Large intestine (tissue), 3 donors: Measurements from ENCODE around the gene GPNMB. TPM values are rescaled to one million over a fixed set of nuclear protein-coding genes. Genes with fewer than 3 reads are reported as not detected.
"Not testable (repeated sequence)": the region's sequence is repeated elsewhere in the genome, so short reads cannot be mapped to it uniquely, and the experiment has no call there.

Experiments
- DNase-seq, 2 donors: peaks; one replicate each; pipeline versions ENCODE4 v3.0.0 to v3.0.0-alpha.2; 2013
- H3K27ac ChIP-seq: one replicate; pipeline ENCODE4 v1.5.1; 2013; ENCODE audit warnings: low read length
- H3K27me3 ChIP-seq: 2 replicates; pipeline ENCODE4 v1.6.1; 2013; ENCODE audit warnings: low read length; ENCODE audit not compliant: control insufficient read depth, insufficient read depth
- H3K36me3 ChIP-seq: 2 replicates; pipeline ENCODE4 v1.6.1; 2013; ENCODE audit warnings: low read length; ENCODE audit not compliant: control insufficient read depth, insufficient read depth
- H3K4me1 ChIP-seq: one replicate; pipeline ENCODE4 v1.6.1; 2013; ENCODE audit warnings: low read length; ENCODE audit not compliant: control insufficient read depth, insufficient read depth
- H3K4me3 ChIP-seq: one replicate; pipeline ENCODE4 v1.5.1; 2013; ENCODE audit warnings: low read length
- H3K9me3 ChIP-seq: one replicate; pipeline ENCODE4 v1.6.1; 2013; ENCODE audit warnings: mild to moderate bottlenecking, low read depth, low read length, moderate library complexity; ENCODE audit not compliant: control insufficient read depth
- WGBS: methylation state at CpG from one replicate; pipeline ENCODE4 v1.1.5; 2013; ENCODE audit warnings: low lambda C conversion rate; ENCODE audit not compliant: insufficient coverage; 5-methylcytosine and 5-hydroxymethylcytosine counted together
- polyA plus RNA-seq: library from polyadenylated mRNA; unstranded; fragments of 120-200 nt; gene quantifications from one replicate; pipeline ENCODE4 v1.2.1, GENCODE V29; 2013

The GPNMB gene
- polyA plus RNA-seq, 1 donor = 6.0 TPM

DNA sequence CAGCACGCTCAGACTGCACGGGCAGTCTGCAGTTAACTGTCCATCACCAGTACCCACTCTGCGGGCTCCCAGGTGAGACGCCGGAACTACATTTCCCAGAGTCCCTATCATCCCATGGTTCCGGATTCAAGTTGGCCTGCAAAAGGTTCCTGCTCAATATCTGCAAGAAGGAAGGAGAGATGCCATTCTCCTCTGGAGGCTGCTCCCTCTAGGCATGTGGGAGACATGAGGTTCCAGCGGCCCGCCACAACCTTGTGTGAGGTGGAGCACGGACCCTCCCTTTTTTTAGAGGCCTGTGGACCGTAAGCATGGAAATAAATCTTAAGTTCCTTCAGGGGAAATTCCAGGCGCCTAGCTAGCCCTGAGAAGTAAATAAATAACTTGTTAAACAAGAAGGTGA lies 35.0 kb upstream of the GPNMB start:
- Histone ChIP-seq H3K4me3 (no peak overlapping the region), H3K27ac (no peak overlapping the region), H3K9me3 (no peaks in the 10 kb centered on the region), H3K36me3 (no peaks in the 10 kb centered on the region), H3K4me1 (peaks cover 7% of the 10 kb centered on the region), H3K27me3 (no peaks in the 10 kb centered on the region)
- DNase-seq = no peak
- no CpG with 5 or more reads among the region's 11 CpGs for WGBS

DNA sequence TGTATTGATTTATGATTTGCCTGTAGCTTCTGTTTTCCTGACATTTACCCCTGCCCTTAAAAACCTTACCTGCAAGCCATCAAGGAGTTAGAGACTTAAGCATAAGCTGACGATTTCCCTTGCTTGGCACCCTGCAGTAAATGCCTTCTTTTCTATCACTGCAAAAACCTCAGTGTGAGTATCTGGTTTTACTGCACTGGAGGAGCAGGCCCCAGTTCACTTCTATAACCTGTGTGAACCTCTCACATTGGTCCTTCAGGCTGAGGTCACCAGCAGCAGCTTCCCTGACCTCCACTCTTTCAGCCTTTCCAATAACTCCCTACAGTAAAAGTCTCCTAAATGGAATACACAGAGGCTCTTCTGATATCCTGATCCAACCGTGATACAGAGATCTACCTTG lies 34.2 kb upstream of the GPNMB start:
- H3K27ac ChIP-seq = no peak overlapping the region
- no CpG with 5 or more reads among the region's 2 CpGs for WGBS
- no peak overlapping the region for H3K4me3 ChIP-seq
- H3K9me3 ChIP-seq = no peaks in the 10 kb centered on the region
- H3K4me1 ChIP-seq = peaks cover 5% of the 10 kb centered on the region
- no peak for DNase-seq
- H3K36me3 ChIP-seq = no peaks in the 10 kb centered on the region
- no peaks in the 10 kb centered on the region for H3K27me3 ChIP-seq

DNA sequence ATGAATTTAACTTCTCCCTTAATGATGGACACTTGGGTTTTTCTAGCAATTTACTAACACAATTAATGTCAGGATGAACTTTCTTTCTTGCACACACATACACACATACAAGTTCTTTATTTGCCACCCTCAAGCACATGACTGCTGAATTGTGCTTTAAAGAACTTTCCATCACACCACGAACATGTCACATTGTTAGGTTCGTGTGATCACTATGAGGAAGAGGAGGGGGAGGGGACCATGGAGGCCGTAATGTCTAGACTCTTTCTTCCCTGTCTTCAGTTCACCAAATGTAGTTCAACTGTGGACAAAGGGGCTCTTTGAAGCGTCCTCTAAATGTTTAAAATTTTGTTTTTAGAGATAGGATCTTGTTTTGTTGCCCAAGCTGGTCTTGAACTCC lies 33.7 kb upstream of the GPNMB start:
- Histone ChIP-seq H3K9me3 (no peaks in the 10 kb centered on the region), H3K4me1 (peaks cover 5% of the 10 kb centered on the region), H3K27me3 (no peaks in the 10 kb centered on the region), H3K4me3 (no peak overlapping the region), H3K36me3 (no peaks in the 10 kb centered on the region), H3K27ac (no peak overlapping the region)
- 80% methylated on average over 1 of the region's 4 CpGs for WGBS
- no peak for DNase-seq

DNA sequence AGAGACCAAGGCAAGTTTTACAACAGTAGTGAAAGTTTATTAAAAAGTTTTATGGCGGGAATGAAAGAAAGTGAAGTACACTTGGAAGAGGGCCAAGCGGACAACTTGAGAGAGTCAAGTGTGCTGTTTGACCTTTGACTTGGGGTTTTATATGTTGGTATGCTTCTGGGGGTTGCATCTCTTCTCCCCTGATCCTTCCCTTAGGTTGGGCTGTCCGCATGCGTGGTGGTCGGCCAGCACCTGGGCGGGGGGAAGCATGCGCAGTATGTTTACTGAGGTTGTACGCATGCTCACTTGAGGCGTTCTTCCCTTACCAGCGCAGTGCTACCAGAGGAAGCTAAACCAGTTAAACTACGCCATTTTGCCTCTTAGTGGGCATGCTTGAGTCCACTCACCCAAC lies 32.8 kb upstream of the GPNMB start:
- DNase-seq = no peak
- H3K27ac ChIP-seq = no peak overlapping the region
- H3K9me3 ChIP-seq = no peaks in the 10 kb centered on the region
- WGBS = 100% methylated on average over 2 of the region's 11 CpGs
- H3K27me3 ChIP-seq = no peaks in the 10 kb centered on the region
- H3K4me1 ChIP-seq = peaks cover 5% of the 10 kb centered on the region
- no peak overlapping the region for H3K4me3 ChIP-seq
- no peaks in the 10 kb centered on the region for H3K36me3 ChIP-seq

DNA sequence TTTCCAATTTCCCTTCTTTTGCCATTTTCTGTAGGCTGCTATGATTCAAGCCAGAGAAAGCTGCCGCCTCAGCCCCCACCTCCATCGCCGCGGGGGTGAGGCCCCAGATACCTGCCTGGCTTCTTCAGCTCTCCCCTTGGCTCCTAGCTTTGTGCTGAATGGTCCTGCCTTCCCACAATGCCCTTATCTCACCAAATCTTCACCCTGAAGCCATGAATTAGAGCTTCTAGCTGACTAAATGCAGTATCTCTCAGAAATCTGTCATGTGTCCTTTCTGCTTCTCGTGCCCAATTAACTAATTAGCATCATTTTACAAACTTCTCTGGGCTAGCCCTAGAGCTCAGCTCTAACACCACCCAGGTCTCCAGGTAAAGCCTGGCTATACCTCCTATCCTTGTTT lies 32.2 kb upstream of the GPNMB start:
- Histone ChIP-seq H3K4me1 (peaks cover 5% of the 10 kb centered on the region), H3K9me3 (no peaks in the 10 kb centered on the region), H3K27ac (no peak overlapping the region), H3K4me3 (no peak overlapping the region), H3K36me3 (no peaks in the 10 kb centered on the region), H3K27me3 (no peaks in the 10 kb centered on the region)
- WGBS = no CpG with 5 or more reads among the region's 5 CpGs
- DNase-seq = no peak

DNA sequence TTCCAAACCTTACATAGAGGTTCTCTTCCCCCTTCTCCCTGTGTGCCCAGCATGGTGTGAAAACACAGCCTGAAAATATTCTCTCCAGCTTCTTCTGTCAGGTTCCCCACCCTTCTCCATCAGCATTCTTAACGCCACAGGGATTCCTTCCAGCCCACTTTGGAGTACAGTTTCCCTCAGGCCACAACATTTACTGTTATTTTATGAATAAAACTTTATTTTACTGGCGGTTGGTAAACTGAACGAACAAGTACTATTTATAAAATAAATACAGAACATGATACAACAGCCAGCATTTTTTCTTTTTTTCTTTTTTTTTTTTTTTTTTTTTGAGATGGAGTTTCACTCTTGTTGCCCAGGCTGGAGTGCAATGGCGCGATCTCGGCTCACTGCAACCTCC lies 31.6 kb upstream of the GPNMB start:
- Histone ChIP-seq H3K4me3 (no peak overlapping the region), H3K27me3 (no peaks in the 10 kb centered on the region), H3K27ac (no peak overlapping the region), H3K36me3 (no peaks in the 10 kb centered on the region), H3K9me3 (no peaks in the 10 kb centered on the region), H3K4me1 (peaks cover 5% of the 10 kb centered on the region)
- WGBS = 71% methylated on average over 1 of the region's 6 CpGs
- DNase-seq = no peak

DNA sequence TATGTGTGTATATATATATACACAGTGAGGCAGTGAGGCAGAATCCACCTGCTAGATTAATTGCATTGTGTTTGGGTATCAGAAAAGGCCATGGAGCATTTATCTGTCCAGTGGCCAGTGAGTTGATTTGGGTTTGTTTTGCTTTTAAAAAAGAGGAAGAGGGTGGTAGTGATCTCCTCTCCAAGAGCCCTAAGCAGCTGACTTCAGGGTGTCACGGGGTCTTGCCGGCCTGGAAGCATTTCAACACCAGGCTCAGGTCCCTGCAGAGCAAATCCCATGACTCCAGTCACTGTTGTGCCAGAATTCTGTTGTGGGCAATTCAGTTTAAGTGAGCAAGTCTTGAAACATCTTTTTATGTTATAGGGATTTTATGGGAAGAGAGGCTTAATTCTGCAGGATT lies 30.6 kb upstream of the GPNMB start:
- H3K36me3 ChIP-seq = no peaks in the 10 kb centered on the region
- DNase-seq = no peak
- no CpG with 5 or more reads among the region's 2 CpGs for WGBS
- H3K4me3 ChIP-seq = no peak overlapping the region
- no peaks in the 10 kb centered on the region for H3K9me3 ChIP-seq
- peaks cover 5% of the 10 kb centered on the region for H3K4me1 ChIP-seq
- H3K27me3 ChIP-seq = no peaks in the 10 kb centered on the region
- H3K27ac ChIP-seq = no peak overlapping the region

DNA sequence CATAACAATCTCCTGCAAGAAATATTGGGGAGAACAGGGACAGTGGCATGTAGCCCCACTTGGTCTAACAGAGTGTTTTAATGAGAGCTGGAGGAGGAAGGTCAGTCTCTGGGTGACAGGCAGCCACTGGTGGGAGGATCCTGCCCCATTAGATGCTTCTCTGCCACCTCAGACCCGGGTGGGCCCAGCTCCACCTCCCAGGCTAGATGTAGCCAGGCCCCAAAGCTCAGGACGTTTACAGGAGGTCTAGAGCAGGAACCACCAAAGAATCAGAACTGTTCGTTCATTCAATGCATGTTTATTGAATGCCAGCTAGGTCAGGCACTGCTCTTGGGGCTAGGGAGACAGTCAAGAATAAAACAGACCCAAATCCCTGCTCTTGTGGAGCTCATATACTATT lies 28.4 kb upstream of the GPNMB start:
- H3K4me1 ChIP-seq = no peaks in the 10 kb centered on the region
- peaks cover 6% of the 10 kb centered on the region for H3K27me3 ChIP-seq
- H3K4me3 ChIP-seq = no peak overlapping the region
- no peak overlapping the region for H3K27ac ChIP-seq
- no peaks in the 10 kb centered on the region for H3K9me3 ChIP-seq
- WGBS = no CpG with 5 or more reads among the region's 3 CpGs
- no peaks in the 10 kb centered on the region for H3K36me3 ChIP-seq
- DNase-seq = no peak

DNA sequence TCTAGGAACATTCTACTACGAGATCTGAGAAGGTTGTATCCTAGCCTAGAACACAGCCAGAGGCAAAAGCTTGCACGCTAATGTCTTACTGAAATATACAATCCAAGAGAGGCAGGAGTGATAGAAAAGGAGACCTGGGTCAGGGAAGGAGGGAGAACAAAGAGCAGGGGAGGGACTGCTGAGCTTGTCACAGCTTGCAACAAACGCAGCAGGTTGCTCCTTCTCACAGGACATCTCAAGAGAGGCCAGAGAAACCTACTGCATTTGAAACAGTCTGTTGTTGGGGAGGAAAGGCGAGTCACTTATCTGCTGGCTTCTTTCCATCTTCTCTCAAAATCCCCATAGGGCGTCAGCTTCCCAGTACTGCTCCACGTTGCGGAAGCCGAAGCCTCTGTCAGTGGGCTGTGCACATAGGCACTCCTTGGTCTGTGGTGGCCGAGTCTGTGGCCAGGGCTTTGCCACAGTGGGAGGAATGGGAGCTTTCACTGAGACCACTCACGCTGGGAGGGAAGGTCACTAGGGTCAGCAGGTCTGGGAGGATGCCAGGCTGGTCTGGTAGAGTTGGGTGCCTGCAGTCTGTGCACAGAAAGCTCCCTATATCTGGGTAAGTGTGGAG lies 25.8 kb upstream of the GPNMB start:
- Histone ChIP-seq H3K9me3 (no peaks in the 10 kb centered on the region), H3K4me1 (no peaks in the 10 kb centered on the region), H3K27me3 (peaks cover 6% of the 10 kb centered on the region), H3K36me3 (no peaks in the 10 kb centered on the region), H3K4me3 (no peak overlapping the region), H3K27ac (no peak overlapping the region)
- no peak for DNase-seq
- 80% methylated on average over 1 of the region's 10 CpGs for WGBS

DNA sequence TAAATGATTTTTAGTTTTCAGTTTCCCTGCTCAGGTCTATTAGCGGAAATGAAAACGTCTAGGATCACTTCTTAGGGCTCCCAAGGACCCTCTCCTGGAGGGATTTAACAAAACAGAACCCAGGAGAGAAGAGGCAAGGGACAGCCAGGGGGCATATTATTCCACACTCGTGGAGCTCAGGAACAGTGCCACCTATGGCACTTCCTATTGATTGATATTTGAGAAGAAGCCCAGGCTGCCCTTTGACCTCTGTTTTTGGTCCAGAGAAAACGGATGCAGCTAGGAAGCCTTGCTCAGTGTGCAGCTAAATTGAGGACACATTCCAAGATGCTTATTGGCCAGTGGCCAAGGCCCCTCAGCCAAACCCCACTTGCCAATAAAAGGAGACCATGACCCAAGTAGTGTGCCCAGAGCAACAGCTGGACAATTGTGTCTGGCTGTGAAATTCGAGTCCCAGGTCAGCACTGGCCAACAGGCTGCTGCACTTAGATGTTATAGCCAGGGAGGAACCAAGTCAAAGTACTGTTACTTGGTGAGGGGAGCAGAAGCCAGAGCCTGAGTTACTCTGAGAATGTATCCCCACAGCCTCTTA lies 24.0 kb upstream of the GPNMB start:
- Histone ChIP-seq H3K27me3 (peaks cover 6% of the 10 kb centered on the region), H3K4me1 (no peaks in the 10 kb centered on the region), H3K4me3 (no peak overlapping the region), H3K36me3 (no peaks in the 10 kb centered on the region), H3K9me3 (no peaks in the 10 kb centered on the region), H3K27ac (no peak overlapping the region)
- DNase-seq = no peak
- WGBS = no CpG with 5 or more reads among the region's 5 CpGs

DNA sequence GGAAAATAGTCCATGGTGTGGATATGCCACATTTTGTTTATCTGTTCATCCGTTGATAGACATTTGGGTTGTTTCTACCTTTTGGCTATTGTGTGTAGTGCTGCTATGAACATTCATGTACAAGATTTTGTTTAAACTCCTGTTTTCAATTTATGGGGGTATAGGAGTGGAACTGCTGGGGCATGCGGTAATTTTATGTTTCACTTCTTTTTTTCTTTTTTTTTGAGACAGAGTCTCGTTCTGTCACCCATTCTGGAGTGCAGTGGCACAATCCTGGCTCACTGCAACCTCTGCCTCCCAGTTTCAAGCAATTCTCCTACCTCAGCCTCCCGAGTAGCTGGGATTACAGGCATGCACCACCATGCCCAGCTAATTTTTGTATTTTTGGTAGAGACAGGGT lies 22.2 kb upstream of the GPNMB start:
- not testable (repeated sequence) for H3K4me3 ChIP-seq, H3K27ac ChIP-seq, H3K36me3 ChIP-seq, H3K9me3 ChIP-seq, DNase-seq, H3K4me1 ChIP-seq, H3K27me3 ChIP-seq
- 100% methylated on average over 2 of the region's 4 CpGs for WGBS
